ENCODE measurements around the gene CLEC5A. TPM values are rescaled to one million over a fixed set of nuclear protein-coding genes. Genes with fewer than 3 reads are reported as not detected.

CLEC5A gene
- total RNA-seq, 1 experiment from 2014 or later: not detected

- H3K4me2 ChIP-seq (ENCODE audit: insufficient read depth, insufficient read length, low read length): no peak within 1 kb of the TSS
- no peaks in the 10 kb centered on the region for H3K23me2 ChIP-seq (ENCODE audit: insufficient read length, low read depth, low read length, poor library complexity, severe bottlenecking)
- TF ChIP-seq CTCF (conservative IDR thresholded peaks at IDR 0.05): no peak
- no peak within 1 kb of the TSS for H3K4me3 Mint-ChIP-seq
- no peaks in the 10 kb centered on the region for H3K79me2 ChIP-seq (ENCODE audit: insufficient read depth, low read length)
- H4K20me1 ChIP-seq (ENCODE audit: control insufficient read depth, insufficient read depth, insufficient read length): no peaks in the 10 kb centered on the region
- no peaks in the 10 kb centered on the region for H3K4me1 ChIP-seq (ENCODE audit: insufficient read depth, low read length)
- H2BK12ac ChIP-seq (ENCODE audit: insufficient read length, low read depth, low read length): no peak within 1 kb of the TSS
- no peak within 1 kb of the TSS for H2AFZ ChIP-seq (ENCODE audit: low read length)
- H3K27me3 ChIP-seq (ENCODE audit: insufficient read depth, low read length): no peaks in the 10 kb centered on the region
- no peak within 1 kb of the TSS for H4K5ac ChIP-seq (ENCODE audit: insufficient read length, low read depth, low read length)
- no peak within 1 kb of the TSS for H3K23ac ChIP-seq (ENCODE audit: insufficient read length, low read depth, low read length)
- H2BK15ac ChIP-seq (ENCODE audit: low read depth, low read length): no peak within 1 kb of the TSS
- H3K4me1 Mint-ChIP-seq: no peaks in the 10 kb centered on the region
- H3K27ac ChIP-seq (ENCODE audit: insufficient read length, low read depth, low read length): no peak within 1 kb of the TSS
- peak within 1 kb of the TSS in 1 of 3 experiments; percentile 25; a peak in 1 of 7 replicates for H3K27ac Mint-ChIP-seq
- H3K18ac ChIP-seq (ENCODE audit: insufficient read length, low read depth, low read length): no peak within 1 kb of the TSS
- peaks cover 3% of the 10 kb centered on the region for H3K27me3 Mint-ChIP-seq (ENCODE audit: low read depth)
- no peak within 1 kb of the TSS for H2BK5ac ChIP-seq (ENCODE audit: insufficient read length, low read length)
- H4K8ac ChIP-seq (replicated peaks; ENCODE audit: insufficient read length, low read depth, low read length): no peak within 1 kb of the TSS
- H2AK5ac ChIP-seq (ENCODE audit: insufficient read length, low read length): no peak within 1 kb of the TSS
- H3K4ac ChIP-seq (ENCODE audit: low read depth, low read length): no peak within 1 kb of the TSS
- peaks cover 4% of the 10 kb centered on the region in 2 experiments; a peak in 4 of 5 replicates for H3K9me3 Mint-ChIP-seq
- H3K79me1 ChIP-seq (ENCODE audit: insufficient read depth, low read depth, low read length, poor library complexity, severe bottlenecking): no peaks in the 10 kb centered on the region
- WGBS (ENCODE audit: extremely low coverage, insufficient read length, low lambda C conversion rate): no CpG with 5 or more reads among the region's 3 CpGs
- no peak within 1 kb of the TSS for H4K91ac ChIP-seq (ENCODE audit: insufficient read length, low read depth, low read length)
- H3K9ac ChIP-seq (ENCODE audit: extremely low read depth, insufficient read length, low read length): no peak within 1 kb of the TSS
- no peak within 1 kb of the TSS for H2BK20ac ChIP-seq (ENCODE audit: low read depth, low read length, poor library complexity, severe bottlenecking)
- H3K14ac ChIP-seq (ENCODE audit: insufficient read depth, low read length): no peak within 1 kb of the TSS
- no peak within 1 kb of the TSS for H2BK120ac ChIP-seq (ENCODE audit: low read depth, low read length, poor library complexity, severe bottlenecking)
- no peak for DNase-seq
- H3K9me3 ChIP-seq (ENCODE audit: control insufficient read depth, low read depth, low read length): no peaks in the 10 kb centered on the region
- H3T11ph ChIP-seq (ENCODE audit: low read length): no peak within 1 kb of the TSS
- peaks cover 0 to 2% (median 0%) of the 10 kb centered on the region in 3 experiments; a peak in 3 of 7 replicates for H3K36me3 Mint-ChIP-seq (ENCODE audit: insufficient read depth in 1 of 3, low read depth in 3 of 3)
- H3K56ac ChIP-seq (ENCODE audit: insufficient read length, low read depth, low read length): no peak within 1 kb of the TSS
Observed at GRCh38 chr7:141916099-141916498, 30.7 kb downstream of the CLEC5A start, which contains the start of gene OR9A4. TSS of gene OR9A4 (plus strand) at chr7:141916399. CDS start at chr7:141918876, 2,477 bp downstream.
